ENCODE measurements around the gene TMEM63A. TPM values are rescaled to one million over a fixed set of nuclear protein-coding genes. Genes with fewer than 3 reads are reported as not detected.
"Not testable (repeated sequence)": the region's sequence is repeated elsewhere in the genome, so short reads cannot be mapped to it uniquely, and the experiment has no call there.

Gene TMEM63A
- 6.9 and 41.0 TPM in 2 replicates for total RNA-seq

GRCh38 chr1:225881959-225882693 is at the start of gene TMEM63A:
TMEM63A (minus strand) TSS chr1:225882380; CDS start chr1:225877580, 4,800 bp downstream.
- DNase-seq (ENCODE audit: low read depth) = peak; percentile 55

DNA sequence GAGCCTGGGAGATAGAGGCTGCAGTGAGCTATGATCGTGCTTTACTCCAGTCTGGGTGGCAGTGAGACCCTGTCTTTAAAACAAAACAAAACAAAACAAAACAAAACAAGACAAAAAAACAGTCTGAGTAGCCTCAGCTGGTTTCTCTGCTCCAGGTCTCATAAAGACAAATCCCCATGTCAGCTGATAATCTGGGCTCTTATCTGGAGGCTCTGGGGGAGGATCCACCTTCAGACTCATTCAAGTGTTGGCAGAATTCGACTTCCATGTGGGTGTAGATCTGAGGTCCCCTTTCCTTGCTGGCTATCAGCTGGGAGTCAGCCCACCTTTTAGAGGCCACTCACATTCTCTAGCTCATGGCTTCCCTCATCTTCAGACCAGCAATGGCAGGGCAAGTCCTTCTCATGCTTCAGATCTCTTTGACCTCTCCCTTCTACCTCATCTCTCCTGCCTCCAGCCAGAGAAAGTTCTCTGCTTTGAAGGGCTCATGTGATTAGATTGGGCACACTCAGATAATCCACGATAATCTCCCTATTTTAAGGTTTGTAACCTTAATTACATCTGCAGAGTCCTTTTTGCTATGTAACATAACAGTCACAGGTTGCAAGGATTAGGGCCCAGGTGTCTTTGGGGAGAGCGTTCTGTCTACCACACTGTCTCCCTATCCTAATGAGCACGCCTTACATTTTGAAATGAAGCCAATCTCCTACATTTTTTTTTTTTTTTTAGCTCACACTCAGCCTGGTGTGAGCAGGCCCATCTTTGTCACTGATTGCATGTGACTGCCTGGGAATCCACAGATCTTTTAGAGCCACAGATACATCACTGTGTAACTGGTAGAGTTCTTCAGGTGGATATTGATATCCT is 49.3 kb upstream of the TMEM63A start:
- DNase-seq (ENCODE audit: low read depth) = no peak

DNA sequence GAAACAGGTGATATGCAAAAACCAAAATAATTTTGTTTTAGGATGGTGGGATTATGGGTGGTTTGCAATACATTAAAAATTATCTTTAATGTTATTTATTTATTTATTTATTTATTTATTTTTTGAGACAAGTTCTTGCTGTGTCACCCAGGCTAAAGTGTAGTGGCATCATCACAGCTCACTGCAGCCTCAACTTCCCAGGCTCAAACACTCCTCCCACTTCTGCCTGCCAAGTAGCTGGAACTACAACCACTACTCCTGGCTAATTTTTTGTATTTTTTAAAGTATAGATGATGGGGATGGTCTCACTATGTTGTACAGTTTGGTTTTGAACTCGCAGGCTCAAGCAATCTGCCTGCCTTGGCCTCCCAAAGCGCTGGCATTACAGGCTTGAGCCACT is 48.4 kb upstream of the TMEM63A start:
- no peak for DNase-seq (ENCODE audit: low read depth)

GRCh38 chr1:225929462-225929861 is 47.3 kb upstream of the TMEM63A start:
- DNase-seq (ENCODE audit: low read depth) = not testable (repeated sequence)

GRCh38 chr1:225928186-225929175 is 46.3 kb upstream of the TMEM63A start:
- no peak for DNase-seq (ENCODE audit: low read depth)

DNA sequence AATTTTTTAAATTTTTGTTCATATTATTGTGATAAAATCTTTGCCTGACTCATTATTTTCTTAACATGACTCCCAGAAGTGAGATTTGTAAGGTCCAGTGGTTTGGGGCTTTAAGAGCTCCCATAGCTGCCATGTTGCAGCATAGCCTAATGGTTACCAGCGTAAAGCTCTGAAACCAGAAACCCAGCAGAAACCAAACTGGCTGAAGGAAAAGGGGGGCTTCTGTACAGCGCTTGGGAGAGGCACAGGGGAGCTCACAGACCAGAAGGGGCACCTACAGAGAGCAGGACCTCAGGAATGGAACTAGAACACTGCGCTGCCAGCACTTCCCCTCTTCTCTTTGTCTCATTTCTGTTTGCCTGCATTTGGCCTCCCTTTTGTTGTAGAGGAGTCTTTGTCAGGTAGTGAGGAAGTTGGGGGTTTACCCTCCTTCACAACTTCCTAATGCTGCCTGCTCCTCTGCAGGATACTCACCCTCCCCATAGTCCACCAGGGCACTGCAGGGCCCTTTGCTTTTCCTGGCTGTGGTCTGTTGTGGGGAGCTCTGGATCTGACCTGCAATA is 44.5 kb upstream of the TMEM63A start:
- DNase-seq (ENCODE audit: low read depth) = no peak

DNA sequence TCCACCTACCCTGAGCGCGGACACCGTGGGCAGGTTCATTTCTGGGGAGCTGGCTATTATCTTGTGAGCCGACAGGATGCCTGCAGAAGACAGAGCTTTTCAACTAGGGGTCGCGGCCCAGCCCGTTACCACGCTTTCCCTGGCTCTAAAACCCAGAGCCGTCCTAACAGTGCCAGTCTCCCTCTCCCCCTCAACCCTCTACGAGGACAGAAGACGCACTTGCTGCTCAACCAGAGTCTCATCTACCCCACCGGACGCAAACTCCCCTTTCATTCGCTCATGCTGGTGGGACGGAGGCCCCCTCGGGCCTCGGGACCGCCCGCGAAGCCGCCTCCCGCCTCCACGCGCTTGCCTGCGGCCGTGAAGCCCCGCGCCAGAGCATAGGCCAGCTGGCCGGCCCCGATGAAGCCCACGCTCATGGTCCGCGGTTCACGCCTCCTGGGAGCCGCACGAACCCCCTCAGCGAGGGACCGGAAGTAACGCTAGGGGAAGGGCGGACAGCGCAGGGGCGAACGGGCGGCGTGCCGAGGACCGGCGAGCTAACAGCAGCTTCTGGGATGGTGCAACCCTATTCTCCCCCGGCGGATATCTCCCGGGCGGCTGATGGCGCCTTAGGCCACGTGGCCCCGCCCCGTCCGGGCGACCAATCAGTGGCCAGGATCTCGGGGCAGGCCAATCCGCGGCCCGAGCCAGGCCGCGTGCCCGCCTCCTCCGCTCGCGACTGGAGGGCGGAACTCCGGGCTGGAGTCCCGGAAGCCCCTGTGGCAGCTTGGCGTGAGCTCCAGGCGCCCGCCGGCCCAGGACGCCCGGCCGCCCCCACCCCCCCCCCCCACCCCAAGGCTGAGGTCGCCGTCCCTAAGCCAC is 41.7 kb upstream of the TMEM63A start, which contains the start of gene PYCR2:
TSS of gene PYCR2 (minus strand) at position 559 of the 864 bp plus-strand sequence. CDS start at position 419, 140 bp downstream.
- DNase-seq (ENCODE audit: low read depth) = peak; percentile 84

GRCh38 chr1:225923381-225923691 is 41.2 kb upstream of the TMEM63A start:
- DNase-seq (ENCODE audit: low read depth) = no peak

- DNase-seq (ENCODE audit: low read depth) = peak; percentile 54
Observed at GRCh38 chr1:225921734-225922709, 39.8 kb upstream of the TMEM63A start.

DNA sequence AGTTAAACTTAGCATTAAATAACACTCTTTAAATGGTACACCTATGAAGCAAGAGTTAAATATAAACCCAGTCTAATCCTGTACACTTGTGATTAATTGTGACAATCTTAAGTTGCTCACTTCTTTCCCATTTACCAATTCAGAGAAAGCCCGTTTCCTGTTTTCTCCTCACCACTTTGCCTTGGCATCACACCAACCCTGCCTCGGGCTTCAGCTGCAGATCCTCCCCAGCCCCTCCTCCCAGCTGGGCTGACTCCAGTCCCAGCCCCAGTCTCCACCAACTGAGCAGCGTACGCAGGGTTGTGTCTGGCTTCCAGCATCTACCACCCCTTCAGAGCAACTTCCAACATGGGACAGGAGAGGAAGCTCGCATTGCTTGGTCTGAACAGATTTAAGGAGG is 37.7 kb upstream of the TMEM63A start:
- DNase-seq (ENCODE audit: low read depth) = peak; percentile 98

DNA sequence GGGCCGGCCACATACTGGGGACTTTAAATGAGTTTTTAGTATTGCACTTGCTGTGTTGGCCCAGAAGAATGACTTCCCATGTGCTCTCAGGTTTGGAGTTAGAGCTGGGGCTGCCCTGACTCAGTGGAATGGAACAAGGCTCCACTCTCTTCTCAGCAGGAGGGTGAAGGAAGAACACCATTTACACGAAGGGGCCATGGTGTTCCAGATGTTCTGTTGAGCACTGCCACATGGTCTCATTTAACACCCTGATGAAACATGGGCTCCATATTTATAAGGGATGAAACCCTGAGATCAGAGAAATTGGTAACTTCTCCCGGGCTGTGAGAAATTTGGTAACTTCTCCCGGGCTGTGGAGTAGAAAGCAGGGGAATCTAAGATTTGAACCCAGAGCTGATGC is 36.1 kb upstream of the TMEM63A start:
- DNase-seq (ENCODE audit: low read depth) = no peak

DNA sequence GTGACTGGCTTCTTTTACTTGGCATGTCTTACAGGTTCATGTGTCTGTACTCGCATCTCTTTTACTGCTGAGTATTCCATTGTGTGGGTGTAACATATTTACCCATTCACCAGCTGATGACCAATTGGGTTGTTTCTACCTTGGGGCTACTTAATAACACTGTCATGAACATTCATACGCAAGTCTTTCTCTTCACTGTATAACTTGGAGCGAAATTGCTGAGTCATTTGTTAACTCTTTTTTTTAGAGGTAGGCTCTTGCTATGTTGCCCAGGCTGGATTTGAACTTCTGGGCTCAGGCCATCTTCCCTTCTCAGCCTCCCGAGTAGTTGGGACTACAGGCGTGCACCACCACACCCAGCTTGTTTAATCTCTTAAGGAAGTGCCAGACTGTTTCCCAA is 35.4 kb upstream of the TMEM63A start:
- peak; percentile 73 for DNase-seq (ENCODE audit: low read depth)

DNA sequence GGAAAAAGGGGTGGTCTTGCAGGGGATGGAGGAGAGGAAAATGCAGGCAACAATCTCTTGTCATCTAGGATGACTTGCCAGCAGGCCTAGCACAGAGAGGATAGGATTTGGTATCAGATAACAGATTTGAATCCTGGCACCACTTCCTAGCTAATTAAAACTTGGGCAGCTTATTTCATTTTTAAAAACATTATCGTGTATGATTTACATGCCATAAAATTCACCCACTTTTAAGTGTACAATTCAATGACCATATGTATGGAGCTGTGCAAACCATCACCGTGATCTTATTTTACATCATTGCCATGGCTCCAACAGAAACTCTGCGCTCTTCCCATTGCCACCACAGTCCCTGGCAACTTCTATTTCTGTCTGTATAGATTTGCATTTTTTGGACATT is 34.9 kb upstream of the TMEM63A start:
- DNase-seq (ENCODE audit: low read depth) = no peak

DNA sequence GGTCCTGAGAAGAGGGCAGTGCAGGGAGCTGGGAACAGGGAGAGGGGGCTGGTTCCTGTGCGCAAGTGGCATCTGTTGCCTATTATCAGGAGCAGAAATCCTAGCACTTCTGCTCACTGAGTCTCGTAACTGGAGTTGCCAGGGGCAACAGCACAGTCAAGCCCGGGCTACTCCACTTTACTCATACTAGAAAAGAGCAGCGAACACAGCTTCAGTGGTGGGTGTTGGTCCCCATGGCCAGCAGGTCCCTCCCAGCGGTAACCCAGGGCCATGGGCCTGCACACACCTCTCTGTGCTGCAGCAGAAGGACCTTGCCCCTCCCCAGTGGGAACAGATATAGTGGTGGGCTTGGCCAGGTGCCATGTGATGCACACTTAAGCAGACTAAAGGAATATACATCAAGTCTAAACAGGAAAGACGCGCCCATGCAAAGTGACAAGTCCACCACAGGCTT is 33.4 kb upstream of the TMEM63A start:
- DNase-seq (ENCODE audit: low read depth) = no peak

- DNase-seq (ENCODE audit: low read depth) = no peak
Observed at GRCh38 chr1:225914947-225915346, 32.8 kb upstream of the TMEM63A start.

DNA sequence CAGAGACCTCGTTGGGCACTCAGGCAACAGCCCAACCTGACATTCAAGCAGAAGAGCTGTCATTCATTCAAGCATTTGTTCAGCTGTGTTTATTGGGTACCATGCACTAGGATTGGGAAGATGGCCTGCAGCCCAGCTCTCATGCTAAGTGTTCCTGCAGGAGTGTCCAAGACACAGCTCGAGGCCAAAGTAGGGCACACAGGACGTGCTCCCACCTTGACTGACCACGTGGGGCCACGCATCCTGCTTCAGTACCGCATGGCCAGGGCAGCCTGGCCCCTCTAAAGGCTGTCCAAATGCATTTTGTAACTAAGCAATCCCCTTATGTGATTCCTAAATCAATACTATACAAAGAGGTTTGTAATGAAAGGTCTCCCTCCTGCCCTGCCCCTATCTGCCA is 32.2 kb upstream of the TMEM63A start:
- DNase-seq (ENCODE audit: low read depth) = no peak

DNA sequence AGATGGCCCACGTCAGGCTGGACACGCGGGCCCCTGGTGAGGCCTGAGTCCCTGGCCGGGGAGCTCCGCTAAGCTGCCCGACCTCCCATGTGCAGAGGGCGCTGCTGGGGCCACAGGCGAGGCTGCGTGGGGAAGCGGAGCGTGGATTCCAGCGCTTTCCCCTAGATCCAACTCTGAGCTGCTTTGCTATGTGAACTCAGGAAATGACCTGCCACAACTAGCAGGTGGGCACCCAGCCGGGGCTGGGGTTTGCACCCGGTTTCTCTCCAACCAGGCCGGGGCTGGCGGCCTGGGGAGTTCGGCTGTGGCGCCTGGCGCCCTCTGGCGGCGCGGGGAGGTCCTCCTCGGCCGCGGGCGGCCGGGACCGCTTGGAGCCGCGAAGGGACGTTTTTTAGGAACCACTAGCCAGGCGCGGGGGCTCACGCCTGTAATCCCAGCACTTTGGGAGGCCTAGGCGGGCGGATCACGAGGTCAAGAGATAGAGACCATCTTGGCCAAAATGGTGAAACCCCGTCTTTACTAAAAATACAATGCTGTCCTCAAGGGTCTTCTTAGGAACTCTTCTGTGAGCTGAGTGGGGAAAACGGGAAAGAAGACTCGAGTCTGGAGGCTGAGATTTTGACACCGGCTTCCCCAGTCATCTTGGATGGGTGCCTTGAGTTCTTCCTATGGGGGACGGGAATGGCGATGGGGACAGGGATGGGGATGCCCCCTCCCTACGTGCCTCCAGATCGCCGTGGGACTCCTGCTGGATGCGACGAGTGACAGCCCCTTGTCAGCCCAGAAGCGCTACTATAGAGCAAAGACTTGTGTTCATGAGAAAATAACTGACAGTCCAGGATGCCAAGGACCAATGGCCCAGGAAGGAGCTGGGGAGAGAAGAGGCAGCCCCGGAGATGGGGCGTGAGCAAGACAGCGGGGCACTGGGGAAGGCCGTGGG is 29.3 kb upstream of the TMEM63A start:
- no peak for DNase-seq (ENCODE audit: low read depth)

- DNase-seq (ENCODE audit: low read depth) = no peak
Observed at GRCh38 chr1:225909477-225909876, 27.3 kb upstream of the TMEM63A start.
